ENCODE data around the gene SOX21.
"Not testable (repeated sequence)": the region's sequence is repeated elsewhere in the genome, so short reads cannot be mapped to it uniquely, and the experiment has no call there.

The SOX21 gene

GRCh38 chr13:94712287-94712811 is at the start of gene SOX21:
Gene SOX21 (minus strand): TSS chr13:94712545. CDS start chr13:94712049, 496 bp downstream.
- no peak for DNase-seq

GRCh38 chr13:94761407-94761806 is 49.1 kb upstream of the SOX21 start:
- DNase-seq, result no peak

GRCh38 chr13:94759120-94759728 is 46.9 kb upstream of the SOX21 start:
- DNase-seq, result no peak

GRCh38 chr13:94758436-94758960 is 46.2 kb upstream of the SOX21 start:
- no peak for DNase-seq

- no peak for DNase-seq
Measured at GRCh38 chr13:94753327-94753726, 41.0 kb upstream of the SOX21 start.

- no peak for DNase-seq
Measured at GRCh38 chr13:94749162-94749561, 36.8 kb upstream of the SOX21 start.

- DNase-seq, result no peak
Measured at GRCh38 chr13:94739235-94739634, 26.9 kb upstream of the SOX21 start.

- no peak for DNase-seq
Measured at GRCh38 chr13:94731028-94731427, 18.7 kb upstream of the SOX21 start.

GRCh38 chr13:94729941-94730340 is 17.6 kb upstream of the SOX21 start:
- not testable (repeated sequence) for DNase-seq

- no peak for DNase-seq
Measured at GRCh38 chr13:94726425-94726824, 14.1 kb upstream of the SOX21 start.

GRCh38 chr13:94722609-94723345 is 10.4 kb upstream of the SOX21 start:
- DNase-seq, result no peak

GRCh38 chr13:94718697-94719096 is 6.4 kb upstream of the SOX21 start:
- DNase-seq, result not testable (repeated sequence)

GRCh38 chr13:94717916-94718315 is 5.6 kb upstream of the SOX21 start:
- no peak for DNase-seq

GRCh38 chr13:94716016-94716415 is 3.7 kb upstream of the SOX21 start:
- DNase-seq, result no peak

GRCh38 chr13:94713561-94714182 is 1.3 kb upstream of the SOX21 start:
- no peak for DNase-seq

GRCh38 chr13:94712812-94713560 is 641 bp upstream of the SOX21 start:
- no peak for DNase-seq

GRCh38 chr13:94711561-94712286 is 621 bp downstream of the SOX21 start:
- no peak for DNase-seq

- DNase-seq, result no peak
Measured at GRCh38 chr13:94710881-94711560, 1.3 kb downstream of the SOX21 start.

GRCh38 chr13:94710065-94710781 is 2.1 kb downstream of the SOX21 start:
- DNase-seq, result no peak

GRCh38 chr13:94709001-94709834 is 3.1 kb downstream of the SOX21 start:
- DNase-seq, result no peak
